Cerebellar nuclear complex (tissue), 1 donor: Measurements from ENCODE around the gene BRAF.
"Not testable (repeated sequence)": the region's sequence is repeated elsewhere in the genome, so short reads cannot be mapped to it uniquely, and the experiment has no call there.

ENCODE experiments used
- DNase-seq, 2 experiments: peaks; one replicate each; lab custom pipeline; 2025; lab: John Stamatoyannopoulos, UW

Gene BRAF

DNA sequence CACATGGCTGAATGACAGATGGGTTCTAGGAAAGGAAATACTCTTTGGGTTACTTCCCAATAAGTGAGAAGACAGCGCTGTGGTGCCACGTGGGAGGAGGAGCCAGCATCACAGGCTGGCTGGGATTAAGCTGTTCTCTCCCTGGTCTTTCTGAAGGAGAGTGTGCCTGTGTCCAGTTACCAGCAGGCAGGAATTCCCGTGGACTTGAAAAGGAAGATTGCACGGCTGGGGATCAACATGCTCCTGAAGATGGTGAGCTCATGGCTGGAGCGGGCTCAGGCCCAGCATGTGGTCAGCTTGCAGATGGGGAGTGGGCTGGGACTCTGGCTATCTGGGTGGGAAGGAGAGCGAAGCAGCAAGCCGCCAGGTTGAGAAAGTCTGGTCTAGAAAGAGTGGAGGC is 243.8 kb downstream of the BRAF start:
- no peak for DNase-seq

DNA sequence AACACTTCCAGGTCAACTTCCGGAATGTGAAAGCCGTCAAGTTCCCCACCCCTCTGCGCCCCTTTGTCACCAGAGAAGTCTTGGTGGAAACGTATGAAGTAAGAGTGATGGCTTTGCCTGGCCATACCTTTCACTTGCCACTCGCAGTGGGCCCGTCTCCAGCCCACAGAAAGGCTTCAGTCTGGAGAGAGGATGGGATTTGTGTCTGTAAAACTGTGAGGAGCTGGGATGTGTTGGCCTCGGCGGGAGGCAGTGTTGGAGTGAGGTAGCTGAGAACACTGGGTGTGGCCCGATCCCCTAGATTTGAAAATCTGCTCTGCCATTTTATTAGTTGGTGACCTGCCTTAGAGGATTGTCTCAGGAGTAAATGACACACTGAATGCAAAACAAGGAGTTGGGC is 245.5 kb downstream of the BRAF start:
- DNase-seq, result no peak

DNA sequence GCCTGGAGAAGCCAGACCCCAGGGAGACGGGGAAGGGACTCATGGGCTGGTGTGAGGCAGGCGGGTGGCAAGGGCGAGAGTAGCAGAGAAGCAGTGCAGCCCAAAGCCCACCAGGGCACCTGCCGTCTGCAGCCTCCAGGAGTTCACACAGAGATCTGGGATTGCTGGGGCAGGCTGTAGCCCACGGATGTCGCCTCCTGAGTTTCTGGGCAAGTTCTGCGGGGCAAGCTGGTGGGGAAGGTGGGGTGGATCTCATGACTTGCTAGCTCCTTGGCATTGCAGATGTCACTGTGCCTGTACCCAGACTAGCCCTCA is 246.0 kb downstream of the BRAF start:
- no peak for DNase-seq

DNA sequence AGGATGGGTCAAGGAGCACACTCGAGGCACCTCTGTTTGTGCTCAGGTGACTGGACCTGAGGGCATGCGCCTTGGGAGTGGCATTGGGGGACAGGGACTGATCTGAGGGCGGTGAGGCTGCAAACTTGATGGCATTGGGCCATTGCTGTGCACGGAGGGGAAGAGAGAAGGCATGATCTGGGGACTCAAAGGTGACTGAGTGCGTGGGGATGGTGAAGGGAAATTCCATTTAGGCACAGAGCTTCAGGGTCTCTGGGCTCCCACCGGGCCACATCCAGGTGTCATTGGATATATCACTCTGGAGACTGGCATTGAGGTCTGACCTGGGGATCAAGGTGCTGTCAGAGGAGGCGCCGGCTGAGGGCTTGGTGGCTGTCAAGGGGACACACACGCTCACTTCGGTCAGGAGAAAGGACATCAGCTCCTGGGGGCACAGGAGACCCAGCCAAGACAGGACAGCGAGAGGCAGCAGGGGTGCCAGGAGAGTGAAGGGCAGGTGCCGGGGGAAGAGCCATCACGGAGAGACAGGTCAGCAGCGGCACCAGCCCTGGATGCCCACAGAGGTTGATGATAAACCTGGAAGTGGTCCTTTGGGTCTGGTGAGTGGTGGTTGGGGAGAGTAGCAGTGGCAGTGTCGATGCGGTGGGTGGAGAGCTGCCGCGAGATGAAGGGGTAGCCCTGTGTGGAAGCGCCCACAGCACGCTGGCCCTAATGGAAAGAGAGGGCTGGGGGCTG is 246.5 kb downstream of the BRAF start:
- DNase-seq, result no peak

DNA sequence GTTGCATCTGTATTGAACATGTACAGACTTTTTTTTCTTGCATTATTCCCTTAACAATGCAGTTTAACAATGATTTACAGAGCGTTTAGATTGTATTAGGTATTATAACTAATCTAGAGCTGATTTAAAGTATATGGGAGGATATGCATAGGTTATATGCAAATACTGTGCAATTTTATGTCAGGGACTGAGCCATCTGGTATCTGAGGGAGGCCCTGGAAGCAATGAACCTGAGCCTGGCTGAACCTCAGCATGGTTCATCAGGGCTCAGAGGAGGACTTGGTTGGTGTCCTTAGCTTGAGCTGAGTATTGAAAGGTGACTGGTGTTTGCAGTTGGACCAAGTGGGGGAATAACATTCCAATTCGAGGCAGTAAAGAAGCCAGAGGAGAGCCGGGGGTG is 247.2 kb downstream of the BRAF start:
- no peak for DNase-seq

DNA sequence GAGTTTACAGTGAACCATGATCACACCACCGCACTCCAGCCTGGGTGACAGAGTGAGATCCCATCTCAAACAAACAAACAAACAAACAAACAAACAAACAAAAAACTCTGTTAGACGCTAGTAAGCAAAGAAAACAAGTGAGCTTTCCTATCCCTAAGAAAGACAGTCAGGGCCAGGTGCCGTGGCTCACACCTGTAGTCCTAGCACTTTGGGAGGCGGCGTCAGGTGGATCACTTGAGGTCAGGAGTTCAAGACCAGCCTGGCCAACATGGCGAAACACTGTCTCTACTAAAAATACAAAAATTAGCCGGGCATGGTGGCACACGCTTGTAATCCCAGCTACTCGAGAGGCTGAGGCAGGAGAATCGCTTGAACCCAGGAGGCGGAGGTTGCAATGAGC is 247.8 kb downstream of the BRAF start:
- DNase-seq, result not testable (repeated sequence)

DNA sequence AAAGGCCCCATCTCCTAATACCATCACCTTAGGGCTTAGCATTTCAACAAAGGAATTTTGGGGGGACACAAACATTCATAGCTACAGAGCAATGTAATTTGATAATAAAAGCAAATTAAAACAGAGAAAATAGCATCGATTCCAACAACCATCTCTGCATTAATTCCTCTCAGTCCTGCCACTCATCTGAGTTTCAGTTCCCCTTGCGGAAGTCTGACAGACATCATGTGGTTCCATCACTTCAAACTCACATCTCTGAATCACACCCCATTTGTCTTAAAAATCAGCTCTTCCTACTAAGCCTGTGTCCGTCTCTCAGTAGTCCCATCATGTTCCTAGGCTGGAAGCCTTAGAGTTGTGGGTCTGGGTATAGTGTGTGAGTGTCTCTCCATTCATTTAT is 248.4 kb downstream of the BRAF start:
- no peak for DNase-seq

DNA sequence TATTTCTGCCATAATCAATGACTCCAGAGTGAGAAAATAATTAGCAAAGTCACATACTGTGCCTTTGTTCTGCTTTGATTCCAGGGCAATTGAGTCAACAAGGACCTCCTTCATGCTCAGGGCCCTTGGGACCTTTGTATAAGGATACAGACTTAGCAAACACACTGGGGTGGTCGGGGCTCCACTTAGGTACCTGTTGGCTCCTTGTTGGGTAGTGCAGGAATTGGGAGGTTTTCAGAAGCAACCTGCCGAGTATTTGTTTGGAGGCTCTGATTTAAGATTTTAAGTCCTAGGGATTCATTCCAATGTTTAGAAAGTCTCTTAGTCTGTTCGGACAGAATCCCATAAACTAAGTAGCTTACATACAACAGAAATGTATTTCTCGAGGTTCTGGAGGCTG is 249.0 kb downstream of the BRAF start:
- no peak for DNase-seq

DNA sequence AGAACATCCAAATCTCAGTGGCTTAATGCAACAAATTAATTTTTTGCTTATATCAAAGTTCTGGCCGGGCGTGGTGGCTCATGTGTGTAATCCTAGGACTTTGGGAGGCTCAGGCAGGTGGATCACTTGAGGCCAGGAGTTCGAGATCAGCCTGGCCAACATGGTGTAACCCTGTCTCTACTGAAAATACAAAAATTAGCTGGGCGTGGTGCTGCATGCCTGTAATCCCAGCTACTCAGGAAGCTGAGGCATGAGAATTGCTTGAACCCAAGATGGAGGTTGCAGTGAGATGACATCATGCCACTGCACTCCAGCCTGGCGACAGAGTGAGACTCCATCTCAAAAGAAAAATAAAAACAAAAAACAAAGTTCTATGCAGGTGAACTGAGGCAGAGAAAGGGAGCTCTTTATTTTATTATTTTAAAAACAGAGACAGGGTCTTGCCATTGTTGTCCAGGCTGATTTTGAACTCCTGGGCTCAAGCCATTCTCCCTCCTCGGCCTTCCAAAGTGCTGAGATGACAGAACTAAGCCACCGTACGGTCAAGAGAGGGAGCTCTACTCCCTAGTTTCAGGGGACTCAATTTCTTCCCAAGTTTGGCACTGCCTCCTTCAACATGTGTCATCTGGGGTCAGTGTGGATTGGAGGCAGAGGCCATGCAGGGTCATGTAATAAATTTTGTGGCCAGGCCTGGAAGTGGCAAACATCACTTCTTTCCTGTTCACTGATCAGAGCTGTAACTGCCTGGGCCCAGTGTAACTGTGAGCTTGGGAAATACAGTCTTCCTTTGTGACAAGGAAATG is 249.6 kb downstream of the BRAF start:
- no peak for DNase-seq

DNA sequence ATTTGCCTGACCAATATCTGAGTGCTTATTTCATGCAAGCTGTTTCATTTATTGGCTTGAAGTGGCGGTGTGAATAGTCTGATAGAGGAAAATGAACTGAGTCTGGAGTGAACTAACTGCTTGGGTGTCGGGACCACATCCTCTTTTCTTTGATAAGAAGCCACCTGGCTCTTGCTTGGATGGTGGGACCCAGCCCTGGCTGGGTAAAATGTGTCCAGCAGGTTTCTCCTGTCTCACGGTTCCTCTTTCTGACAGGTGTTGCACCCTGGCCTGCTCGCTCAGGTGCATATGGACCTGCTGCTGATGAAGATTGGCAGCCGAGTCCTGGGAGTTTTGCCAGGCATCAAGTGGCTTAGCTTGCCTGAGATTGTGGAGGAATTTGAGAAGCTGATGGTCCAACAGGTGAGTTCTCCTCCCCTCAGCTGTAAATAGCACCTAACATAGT is 250.4 kb downstream of the BRAF start:
- no peak for DNase-seq

DNA sequence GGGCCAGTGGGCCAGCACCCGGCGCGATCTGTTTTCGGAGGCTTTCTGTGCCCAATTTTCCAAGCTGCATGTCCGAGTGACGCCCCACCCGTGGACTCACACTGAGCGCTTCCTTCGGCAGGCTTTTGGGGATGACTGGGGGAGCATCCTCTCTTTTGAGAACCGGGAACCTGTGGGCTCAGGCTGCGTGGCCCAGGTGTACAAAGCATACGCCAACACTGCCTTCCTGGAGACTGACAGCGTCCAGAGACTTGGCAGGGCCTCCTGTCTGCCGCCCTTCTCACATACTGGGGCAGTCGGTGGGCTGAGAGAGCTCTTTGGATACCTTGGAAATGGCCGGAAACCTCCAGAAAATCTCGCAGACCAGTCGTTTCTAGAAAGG is 251.0 kb downstream of the BRAF start:
- no peak for DNase-seq

DNA sequence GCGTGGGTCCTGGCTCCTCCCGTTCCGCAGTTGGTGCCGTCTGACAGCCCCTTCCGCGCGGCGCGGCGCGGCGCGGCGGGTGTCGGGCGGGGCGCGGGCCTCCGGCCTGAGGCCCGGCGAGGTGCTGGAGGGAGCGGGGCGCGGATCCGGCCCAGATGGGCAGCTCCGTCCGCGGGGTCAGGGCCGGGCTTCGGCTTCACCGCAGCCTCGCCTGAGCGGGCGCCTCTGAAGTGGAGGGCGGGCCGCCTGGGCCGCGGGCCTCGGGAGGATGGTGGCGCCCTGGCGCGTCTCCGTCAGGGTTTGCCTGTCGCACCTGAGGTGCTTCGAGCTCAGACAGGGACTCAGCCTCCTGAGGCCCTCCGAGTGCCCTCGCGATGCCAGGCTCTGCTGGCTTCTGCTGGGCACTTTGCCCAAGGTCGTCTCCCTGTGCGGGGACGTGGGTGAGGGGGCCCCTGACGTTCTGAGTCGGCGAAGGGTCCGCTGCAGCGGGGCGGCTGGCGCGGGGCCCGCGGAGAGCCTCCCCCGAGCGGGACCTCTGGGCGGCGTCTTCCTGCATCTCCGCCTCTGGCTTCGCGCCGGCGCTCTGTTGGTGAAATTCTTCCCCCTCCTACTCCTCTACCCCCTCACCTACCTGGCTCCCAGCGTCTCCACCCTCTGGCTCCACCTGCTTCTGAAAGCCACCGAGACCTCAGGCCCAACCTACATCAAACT is 251.5 kb downstream of the BRAF start:
- DNase-seq, result no peak

DNA sequence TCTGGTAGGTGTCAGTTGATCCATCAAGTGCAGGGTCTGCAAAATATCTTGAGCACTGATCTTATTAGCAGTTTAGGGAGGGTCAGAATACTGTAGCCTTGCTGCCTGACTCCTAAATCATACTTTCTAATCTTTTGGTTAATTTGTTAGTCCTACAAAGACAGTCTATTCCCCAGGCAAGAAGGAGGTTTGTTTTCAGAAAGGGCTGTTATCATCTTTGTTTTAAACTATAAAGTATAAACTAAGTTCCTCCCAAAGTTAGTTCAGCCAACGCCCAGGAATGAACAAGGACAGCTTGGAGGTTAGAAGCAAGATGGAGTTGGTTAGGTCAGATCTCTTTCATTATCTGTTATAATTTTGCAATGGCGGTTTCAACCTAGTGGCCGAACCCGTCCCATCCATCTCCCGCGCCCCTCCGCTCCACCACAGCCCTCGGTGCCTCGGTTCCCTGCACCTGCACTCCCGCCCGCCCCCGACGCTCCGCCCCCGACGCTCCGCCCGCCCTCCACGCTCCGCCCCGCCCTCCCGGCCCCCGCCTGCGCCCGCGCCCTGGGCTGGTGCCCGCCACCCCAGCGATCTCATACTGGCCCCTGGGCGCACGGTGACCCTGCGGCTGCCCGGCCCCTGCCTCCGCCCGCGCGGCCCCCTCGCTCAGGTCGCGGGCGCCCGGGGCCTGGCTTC is 252.2 kb downstream of the BRAF start, which contains the start of gene ADCK2:
TSS of gene ADCK2 (plus strand) at position 564 of the 681 bp plus-strand sequence. CDS start 386 bp downstream, outside the sequence.
- no peak for DNase-seq

DNA sequence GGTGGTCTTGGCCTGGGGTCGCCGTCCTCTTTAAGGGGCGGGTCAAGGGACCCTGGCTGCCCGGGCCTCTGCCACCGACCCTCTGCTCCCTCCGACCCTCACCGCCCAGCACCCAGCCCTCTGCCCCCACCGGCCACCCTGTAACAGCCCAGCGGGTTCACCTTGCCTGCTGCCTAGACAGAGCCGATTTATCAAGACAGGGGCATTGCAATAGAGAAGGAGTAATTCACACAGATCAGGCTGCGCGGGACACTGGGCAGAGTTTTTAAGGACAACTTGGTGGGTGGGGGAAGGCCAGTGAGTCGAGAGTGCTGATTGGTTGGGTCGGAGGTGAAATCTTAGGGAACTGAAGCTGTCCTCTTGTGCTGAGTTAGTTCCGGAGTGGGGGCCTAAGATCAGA is 252.8 kb downstream of the BRAF start:
- no peak for DNase-seq

DNA sequence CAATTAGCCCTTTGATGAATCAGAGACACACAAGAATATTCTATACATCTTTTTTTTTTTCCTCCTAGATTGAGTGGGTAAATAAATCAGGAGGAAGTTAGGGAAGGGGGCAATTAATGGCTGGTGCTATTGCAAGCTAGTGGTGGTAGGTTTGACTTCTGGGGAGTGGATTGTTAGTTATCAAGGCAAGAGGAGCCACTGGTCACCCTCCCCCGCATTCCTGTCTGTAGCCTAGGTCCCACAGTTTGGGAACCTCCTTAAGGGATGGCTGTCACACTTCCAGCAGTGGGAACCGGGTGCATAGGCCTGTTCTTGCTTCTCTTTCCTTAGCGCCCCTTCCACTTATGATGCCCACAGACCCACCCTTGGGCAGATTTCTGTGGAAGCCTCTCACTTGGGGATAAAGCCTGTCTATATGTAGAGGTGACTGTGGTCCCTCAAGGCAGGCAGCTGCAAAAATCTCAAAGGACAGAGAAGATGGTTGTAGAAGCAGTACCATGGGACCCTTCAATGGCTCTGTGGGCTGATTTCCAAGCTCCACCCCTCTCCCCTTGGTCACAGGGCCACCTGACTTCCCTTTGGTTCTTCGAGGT is 254.3 kb downstream of the BRAF start:
- DNase-seq, result no peak

DNA sequence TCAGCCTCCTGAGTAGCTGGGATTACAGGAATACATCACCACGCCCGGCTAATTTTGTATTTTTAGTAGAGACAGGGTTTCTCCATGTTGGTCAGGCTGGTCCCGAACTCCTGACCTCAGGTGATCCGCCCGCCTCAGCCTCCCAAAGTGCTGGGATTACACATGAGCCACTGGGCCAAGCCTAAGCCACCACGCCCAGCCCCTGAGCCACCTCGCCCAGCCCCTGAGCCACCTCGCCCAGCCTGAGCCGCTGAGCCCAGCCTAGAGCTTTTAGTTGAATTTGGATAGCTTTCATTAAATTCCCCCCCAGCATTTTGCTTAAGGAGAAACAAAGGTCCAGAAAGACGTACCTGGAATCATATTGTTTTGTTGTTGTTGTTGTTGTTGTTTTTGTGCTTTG is 254.9 kb downstream of the BRAF start:
- not testable (repeated sequence) for DNase-seq

DNA sequence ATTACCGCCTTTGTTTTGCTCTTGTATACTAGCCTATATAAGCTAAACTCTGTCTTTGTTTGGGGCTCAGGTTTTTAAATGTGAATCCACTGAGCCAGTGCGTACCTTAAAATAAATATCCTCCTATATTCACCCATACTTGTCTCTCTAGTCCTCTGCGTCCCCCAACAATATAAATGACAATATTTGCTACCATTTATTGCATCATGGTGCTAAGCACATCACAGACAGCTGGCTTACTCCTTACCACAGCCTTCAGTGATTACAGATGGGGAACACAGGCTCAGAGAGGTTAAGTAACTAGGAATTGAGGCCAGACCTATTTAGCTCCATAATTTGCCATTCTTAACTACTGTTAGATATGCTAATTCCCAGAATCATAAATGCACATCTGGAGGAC is 255.4 kb downstream of the BRAF start:
- no peak for DNase-seq
